ENCODE measurements around the gene UFSP2. TPM values are rescaled to one million over a fixed set of nuclear protein-coding genes. Genes with fewer than 3 reads are reported as not detected.

Gene UFSP2
- total RNA-seq, 4 donors from 2014 or later = 22.5 to 44.8 (median 26.4) TPM

DNA sequence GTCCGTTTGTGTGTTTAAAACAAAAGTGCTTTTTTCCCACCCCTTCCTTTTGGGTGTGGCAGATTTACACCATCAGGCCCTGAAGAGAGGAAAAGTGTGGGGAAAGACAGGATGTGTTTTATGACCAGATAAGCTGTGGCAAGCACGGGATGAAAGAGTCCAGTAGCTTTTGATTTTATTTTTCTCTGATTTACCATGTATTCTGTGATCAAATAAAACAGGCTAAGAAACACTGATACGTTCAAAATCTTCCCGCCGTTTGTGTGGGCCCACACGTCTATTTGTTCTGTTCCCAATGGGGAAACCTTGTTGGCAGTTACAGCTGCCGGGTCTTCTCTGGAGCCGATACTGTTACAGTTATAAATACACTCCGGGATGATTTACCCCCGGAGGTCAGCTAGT, 40.8 kb downstream of the UFSP2 start:
- TF ChIP-seq, protein P1, sequence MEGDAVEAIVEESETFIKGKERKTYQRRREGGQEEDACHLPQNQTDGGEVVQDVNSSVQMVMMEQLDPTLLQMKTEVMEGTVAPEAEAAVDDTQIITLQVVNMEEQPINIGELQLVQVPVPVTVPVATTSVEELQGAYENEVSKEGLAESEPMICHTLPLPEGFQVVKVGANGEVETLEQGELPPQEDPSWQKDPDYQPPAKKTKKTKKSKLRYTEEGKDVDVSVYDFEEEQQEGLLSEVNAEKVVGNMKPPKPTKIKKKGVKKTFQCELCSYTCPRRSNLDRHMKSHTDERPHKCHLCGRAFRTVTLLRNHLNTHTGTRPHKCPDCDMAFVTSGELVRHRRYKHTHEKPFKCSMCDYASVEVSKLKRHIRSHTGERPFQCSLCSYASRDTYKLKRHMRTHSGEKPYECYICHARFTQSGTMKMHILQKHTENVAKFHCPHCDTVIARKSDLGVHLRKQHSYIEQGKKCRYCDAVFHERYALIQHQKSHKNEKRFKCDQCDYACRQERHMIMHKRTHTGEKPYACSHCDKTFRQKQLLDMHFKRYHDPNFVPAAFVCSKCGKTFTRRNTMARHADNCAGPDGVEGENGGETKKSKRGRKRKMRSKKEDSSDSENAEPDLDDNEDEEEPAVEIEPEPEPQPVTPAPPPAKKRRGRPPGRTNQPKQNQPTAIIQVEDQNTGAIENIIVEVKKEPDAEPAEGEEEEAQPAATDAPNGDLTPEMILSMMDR (IDR thresholded peaks at IDR 0.05) = no peak
- no peak for DNase-seq (ENCODE audit: low spot score)
- no peak for ATAC-seq (ENCODE audit: low FRiP score)

DNA sequence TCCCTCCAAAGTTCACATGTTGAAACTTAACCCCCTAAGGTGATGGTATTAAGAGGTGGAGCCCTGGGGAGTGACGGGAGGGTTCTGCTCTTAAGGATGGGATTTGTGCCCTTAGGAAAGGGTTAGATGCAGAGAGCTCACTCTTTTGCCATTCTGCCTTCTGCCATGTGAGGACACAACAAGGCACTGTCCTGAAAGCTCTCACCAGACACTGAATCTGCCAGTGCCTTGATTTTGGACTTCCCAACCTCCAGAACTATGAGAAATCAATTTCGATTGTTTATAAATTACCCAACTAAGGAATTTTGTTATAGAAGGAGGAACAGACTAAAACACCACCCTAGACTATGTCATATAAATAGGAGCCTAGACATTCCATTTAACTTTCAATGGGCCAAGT, 41.7 kb downstream of the UFSP2 start:
- ATAC-seq (ENCODE audit: low FRiP score) (no peak), DNase-seq (ENCODE audit: low spot score) (no peak)
- TF ChIP-seq, protein P1 (IDR thresholded peaks at IDR 0.05) = no peak

DNA sequence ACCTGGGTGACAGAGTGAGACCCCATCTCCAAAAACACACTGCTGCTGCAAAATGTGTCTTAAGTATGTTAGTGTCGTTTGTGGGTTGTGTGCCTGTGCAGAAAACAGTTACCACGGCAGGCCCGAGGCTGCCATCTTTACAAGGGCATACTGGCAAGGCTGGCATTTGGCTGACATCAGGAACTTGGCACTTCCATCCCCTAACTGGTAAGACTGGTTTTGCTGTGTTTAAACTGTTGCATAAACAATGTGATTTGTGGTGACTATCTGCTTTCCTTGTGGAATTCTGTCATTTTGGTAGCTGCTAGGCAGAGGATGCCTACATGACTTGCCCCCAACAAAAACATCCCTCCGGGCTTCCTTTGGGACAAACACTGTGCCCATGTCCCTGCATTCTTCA, 42.3 kb downstream of the UFSP2 start:
- ATAC-seq (ENCODE audit: low FRiP score) (no peak), DNase-seq (ENCODE audit: low spot score) (no peak)
- TF ChIP-seq, protein P1 (IDR thresholded peaks at IDR 0.05) = no peak

DNA sequence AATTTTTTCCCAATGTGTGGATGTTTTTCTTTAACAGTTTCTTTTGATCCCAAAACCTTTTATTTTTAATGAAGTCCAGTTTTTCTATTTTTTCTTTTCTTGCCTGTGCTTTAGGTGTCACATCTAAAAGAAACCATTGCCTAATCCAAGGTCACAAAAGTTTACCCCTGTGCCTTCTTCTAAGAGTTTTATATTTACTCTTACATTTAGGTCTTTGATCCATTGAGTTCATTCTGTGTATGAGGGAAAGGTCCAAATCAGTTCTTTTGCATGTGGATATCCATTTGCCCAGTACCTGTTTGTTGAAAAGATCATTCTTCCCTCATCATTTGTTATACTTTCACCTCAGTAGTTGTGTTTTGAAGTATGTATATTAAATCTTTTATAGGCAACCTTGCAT, 43.0 kb downstream of the UFSP2 start:
- DNase-seq (ENCODE audit: low spot score) = no peak
- ATAC-seq (ENCODE audit: low FRiP score) = no peak
- TF ChIP-seq, protein P1 (IDR thresholded peaks at IDR 0.05) = no peak

DNA sequence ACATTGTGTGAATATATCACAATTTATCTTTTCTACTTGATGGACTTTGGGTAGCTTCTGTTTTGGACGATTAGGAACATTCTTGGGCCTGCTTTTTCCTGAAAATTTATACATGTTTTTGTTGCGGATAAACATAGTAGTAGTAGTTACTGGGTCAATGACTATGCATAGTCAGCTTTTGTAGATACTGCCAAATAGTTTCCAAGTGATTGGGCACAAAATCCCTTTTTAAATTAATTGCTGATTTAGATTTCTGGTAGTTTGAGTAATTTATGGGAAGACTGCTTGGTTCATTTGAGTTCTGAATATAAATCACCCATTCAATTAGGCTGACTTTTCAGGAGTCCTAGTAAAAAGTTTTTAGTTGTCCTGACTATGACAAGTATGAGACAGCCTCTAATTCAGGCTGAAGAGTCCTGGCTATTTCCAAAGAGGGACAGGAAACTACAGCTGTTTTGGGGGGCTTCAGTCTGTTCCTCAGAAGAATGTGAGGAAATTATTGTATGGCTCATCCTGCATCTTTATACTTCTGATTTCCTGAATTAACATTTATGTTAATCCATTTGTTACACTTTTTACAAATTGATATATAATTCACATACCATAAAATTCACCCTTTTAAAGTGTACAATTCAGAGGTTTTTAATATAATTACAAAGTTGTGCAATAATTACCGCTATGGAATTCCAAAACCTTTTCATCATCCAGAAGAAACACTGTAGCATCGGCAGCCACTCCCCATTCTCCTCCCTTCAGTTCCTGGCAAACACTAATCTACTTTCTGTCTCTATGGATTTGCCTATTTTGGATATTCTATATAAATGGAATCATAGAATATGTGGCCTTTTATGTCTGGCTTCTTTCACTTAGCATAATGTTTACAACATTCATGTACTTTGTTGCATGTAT, 44.2 kb downstream of the UFSP2 start:
- no peak for ATAC-seq (ENCODE audit: low FRiP score)
- DNase-seq (ENCODE audit: low spot score) = no peak
- TF ChIP-seq, protein P1 (IDR thresholded peaks at IDR 0.05) = no peak

DNA sequence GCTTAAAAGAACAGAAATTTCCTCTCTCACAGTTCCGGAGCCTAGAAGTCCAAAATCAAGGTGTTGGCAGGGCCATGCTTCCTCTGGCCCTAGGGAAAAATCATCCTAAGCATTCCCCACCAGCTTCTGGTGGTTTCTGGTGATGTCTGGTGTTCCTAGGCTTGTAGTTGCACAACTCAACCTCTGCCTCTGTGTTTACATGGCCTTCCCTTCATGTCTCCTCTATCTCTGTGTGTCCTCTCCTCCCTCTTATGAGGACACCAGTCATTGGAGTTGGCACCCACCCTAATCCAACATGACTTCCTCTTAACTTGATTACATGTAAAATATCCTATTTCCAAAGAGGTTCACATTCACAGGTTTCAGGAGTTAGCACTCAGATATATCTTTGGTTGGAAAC, 45.4 kb downstream of the UFSP2 start:
- TF ChIP-seq, protein P1 (IDR thresholded peaks at IDR 0.05) = no peak
- ATAC-seq (ENCODE audit: low FRiP score) = no peak
- no peak for DNase-seq (ENCODE audit: low spot score)

Data from omental fat pad (tissue), 4 donors.